ENCODE data around the gene ATP11A.
"Not testable (repeated sequence)": the region's sequence is repeated elsewhere in the genome, so short reads cannot be mapped to it uniquely, and the experiment has no call there.

DNA sequence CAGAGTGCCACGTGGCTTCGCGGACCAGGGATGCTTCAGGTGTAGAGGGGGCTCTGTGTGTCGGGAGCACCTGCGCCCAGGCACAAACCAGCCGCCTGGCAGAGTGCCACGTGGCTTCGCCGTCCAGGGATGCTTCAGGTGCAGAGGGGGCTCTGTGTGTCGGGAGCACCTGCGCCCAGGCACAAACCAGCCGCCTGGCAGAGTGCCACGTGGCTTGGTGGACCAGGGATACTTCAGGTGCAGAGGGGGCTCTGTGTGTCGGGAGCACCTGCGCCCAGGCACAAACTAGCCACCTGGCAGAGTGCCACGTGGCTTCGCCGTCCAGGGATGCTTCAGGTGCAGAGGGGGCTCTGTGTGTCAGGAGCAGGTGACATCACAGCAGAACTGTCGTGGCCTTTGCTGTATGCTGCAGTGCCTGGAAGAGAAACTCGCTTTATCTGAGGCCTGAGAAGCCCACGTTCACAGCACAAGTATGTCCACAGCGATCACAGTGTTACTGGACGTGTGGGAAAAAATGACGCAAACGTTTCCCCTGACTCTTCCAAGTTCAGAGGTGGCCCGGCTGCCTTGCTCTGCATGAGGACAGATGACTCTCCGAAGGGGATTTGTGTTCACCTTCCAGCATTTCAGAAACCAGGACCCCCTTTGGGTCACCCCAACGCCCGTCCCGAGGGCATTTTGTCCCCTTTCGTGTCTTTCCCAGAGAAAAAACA lies 151.6 kb downstream of the ATP11A start:
- TF ChIP-seq, protein P1, sequence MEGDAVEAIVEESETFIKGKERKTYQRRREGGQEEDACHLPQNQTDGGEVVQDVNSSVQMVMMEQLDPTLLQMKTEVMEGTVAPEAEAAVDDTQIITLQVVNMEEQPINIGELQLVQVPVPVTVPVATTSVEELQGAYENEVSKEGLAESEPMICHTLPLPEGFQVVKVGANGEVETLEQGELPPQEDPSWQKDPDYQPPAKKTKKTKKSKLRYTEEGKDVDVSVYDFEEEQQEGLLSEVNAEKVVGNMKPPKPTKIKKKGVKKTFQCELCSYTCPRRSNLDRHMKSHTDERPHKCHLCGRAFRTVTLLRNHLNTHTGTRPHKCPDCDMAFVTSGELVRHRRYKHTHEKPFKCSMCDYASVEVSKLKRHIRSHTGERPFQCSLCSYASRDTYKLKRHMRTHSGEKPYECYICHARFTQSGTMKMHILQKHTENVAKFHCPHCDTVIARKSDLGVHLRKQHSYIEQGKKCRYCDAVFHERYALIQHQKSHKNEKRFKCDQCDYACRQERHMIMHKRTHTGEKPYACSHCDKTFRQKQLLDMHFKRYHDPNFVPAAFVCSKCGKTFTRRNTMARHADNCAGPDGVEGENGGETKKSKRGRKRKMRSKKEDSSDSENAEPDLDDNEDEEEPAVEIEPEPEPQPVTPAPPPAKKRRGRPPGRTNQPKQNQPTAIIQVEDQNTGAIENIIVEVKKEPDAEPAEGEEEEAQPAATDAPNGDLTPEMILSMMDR (IDR thresholded peaks at IDR 0.05): not testable (repeated sequence)
- TF ChIP-seq POLR2A (IDR thresholded peaks at IDR 0.05): not testable (repeated sequence)
